ENCODE results near the gene SCRN2. TPM values are rescaled to one million over a fixed set of nuclear protein-coding genes. Genes with fewer than 3 reads are reported as not detected.

Gene SCRN2
- total RNA-seq, 1 donor from 2014 or later, result 30.9 TPM

DNA sequence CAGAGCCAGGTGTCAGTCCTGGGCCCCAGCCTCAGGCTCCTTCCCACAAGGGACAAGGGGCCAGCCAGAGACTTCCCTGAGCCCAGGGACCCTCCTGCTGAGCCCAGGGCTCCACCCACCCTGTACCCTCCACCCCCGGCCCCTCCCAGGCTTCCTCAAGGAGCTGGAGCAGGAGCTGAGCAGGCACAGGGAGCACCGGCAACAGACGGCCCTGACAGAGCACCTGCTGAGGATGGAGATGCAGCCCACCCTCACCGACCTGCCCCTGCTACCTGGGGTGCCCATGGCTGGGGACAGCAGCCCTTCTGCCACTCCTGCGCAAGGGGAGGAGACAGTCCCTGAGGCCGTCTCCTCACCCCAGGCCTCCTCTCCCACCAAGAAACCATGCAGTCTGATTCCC lies 4.5 kb downstream of the SCRN2 start:
- DNase-seq, result no peak
- no peak for ATAC-seq
- Histone ChIP-seq H3K36me3 (peaks cover 30% of the 10 kb centered on the region), H3K4me3 (no peak overlapping the region), H3K27me3 (ENCODE audit: low read depth) (no peaks in the 10 kb centered on the region), H3K9me3 (no peaks in the 10 kb centered on the region), H3K27ac (no peak overlapping the region), H3K4me1 (peaks cover 40% of the 10 kb centered on the region)
- TF ChIP-seq, protein P1, sequence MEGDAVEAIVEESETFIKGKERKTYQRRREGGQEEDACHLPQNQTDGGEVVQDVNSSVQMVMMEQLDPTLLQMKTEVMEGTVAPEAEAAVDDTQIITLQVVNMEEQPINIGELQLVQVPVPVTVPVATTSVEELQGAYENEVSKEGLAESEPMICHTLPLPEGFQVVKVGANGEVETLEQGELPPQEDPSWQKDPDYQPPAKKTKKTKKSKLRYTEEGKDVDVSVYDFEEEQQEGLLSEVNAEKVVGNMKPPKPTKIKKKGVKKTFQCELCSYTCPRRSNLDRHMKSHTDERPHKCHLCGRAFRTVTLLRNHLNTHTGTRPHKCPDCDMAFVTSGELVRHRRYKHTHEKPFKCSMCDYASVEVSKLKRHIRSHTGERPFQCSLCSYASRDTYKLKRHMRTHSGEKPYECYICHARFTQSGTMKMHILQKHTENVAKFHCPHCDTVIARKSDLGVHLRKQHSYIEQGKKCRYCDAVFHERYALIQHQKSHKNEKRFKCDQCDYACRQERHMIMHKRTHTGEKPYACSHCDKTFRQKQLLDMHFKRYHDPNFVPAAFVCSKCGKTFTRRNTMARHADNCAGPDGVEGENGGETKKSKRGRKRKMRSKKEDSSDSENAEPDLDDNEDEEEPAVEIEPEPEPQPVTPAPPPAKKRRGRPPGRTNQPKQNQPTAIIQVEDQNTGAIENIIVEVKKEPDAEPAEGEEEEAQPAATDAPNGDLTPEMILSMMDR (IDR thresholded peaks at IDR 0.05), result no peak
- intact Hi-C loops (cut with DNase I), result no loop called here

DNA sequence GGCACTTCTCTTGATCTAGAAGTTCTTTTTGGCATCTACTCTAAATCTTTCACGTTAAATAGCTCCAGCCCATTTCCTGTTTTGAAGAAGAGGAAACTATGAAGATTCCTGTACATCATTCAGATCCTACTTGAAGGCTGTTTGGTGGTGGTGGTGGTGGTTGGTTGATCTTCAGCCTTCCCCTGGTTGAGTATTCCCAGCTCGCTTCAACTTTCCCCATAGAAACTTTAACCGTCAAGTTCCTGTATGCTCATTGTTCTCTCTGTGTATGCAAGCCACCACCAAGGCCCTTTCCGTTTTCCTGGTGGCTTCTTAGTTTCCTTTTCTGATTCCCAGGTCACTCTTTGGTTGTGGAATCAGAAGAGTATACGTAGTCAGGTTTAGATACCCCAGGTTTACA lies 6.3 kb downstream of the SCRN2 start:
- no peak for DNase-seq
- Histone ChIP-seq H3K36me3 (peaks cover 30% of the 10 kb centered on the region), H3K4me3 (no peak overlapping the region), H3K9me3 (no peaks in the 10 kb centered on the region), H3K27me3 (ENCODE audit: low read depth) (no peaks in the 10 kb centered on the region), H3K27ac (peak overlapping the region; percentile 57), H3K4me1 (peaks cover 39% of the 10 kb centered on the region)
- TF ChIP-seq, protein P1 (IDR thresholded peaks at IDR 0.05), result no peak
- intact Hi-C loops (cut with DNase I), result no loop called here
- no peak for ATAC-seq

DNA sequence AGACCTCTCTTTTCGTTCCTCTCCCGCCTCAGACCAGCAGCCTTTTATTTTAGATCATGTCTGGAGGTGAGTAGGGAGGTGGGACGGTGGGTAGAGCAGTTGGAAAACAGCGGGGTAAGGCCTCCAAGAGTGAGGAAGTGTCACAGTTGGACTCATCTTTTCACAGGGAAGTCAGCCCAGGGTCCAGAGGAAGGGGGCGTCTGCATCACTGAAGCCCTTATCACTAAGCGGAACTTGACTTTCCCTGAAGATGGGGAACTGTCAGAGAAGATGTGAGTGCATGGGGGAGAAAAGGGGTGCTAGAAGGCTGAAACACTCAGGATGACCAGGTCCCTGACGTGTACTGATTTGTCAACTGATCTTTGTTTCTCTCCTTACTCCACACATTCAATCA lies 9.1 kb downstream of the SCRN2 start:
- Histone ChIP-seq H3K9me3 (no peaks in the 10 kb centered on the region), H3K27ac (peak overlapping the region; percentile 82), H3K36me3 (peaks cover 36% of the 10 kb centered on the region), H3K27me3 (ENCODE audit: low read depth) (no peaks in the 10 kb centered on the region), H3K4me3 (peak overlapping the region; percentile 86), H3K4me1 (peaks cover 30% of the 10 kb centered on the region)
- ATAC-seq (peak; percentile 32 to 40), DNase-seq (no peak)
- intact Hi-C loops (cut with DNase I), result no loop called here
- TF ChIP-seq, protein P1 (IDR thresholded peaks at IDR 0.05), result no peak

DNA sequence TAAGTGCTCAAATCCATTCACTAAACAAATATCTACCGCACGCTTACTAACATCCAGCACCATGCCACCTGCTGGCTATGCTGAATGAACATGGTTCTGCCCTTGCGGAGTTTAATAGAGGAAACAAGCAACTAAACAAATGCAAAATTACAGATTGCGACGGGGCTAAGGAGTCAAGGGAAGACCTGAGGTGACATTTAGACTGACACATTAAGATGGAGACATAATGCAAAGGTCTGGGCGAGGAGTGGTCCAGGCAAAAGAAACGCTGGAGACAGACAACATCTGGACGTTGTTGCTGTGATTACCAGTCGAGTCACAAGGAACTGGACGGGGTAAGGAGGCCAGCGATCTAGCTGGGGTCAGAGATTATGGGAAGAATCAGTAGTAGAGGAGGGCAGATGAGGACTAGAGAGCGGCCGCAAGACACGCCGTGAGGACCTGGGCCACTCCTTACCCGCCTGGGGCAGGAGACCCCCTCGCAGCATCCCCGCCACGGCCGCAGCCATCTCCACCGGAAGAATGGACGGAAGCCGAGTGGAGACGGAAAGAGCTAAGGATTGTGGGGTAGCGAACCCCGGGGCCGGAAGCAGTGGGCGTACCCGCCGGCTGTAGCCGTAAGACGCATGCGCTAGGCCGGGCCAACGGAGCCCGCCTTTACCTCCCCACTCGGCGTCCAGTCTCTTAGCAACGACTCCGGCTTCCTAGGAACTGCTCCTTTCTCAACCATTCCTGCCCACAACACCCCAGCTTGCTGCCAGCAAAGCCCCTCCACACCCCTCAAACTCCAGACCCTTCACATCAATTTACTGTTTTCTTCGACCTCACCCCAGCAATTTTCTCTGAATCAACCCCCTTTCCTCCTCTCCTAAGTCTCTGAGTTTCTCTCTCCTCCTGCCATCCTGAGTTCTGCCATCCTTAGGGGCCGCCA lies 9.8 kb downstream of the SCRN2 start, which contains the start of the genes LRRC46 and MRPL10:
TSS of gene LRRC46 (plus strand) at position 668 of the 931 bp plus-strand sequence. CDS start 320 bp downstream, outside the sequence.
TSS of gene MRPL10 (minus strand) at position 539 of the 931 bp plus-strand sequence. CDS start at position 509, 30 bp downstream.
- DNase-seq (peak; percentile 95), ATAC-seq (peak; percentile 97 to 98)
- H3K9me3 ChIP-seq, result no peaks in the 10 kb centered on the region
- intact Hi-C loops (cut with DNase I), result no loop called here
- H3K4me1 ChIP-seq, result peaks cover 30% of the 10 kb centered on the region
- H3K36me3 ChIP-seq, result peaks cover 37% of the 10 kb centered on the region
- no peaks in the 10 kb centered on the region for H3K27me3 ChIP-seq (ENCODE audit: low read depth)
- TF ChIP-seq, protein P1 (IDR thresholded peaks at IDR 0.05), result no peak
- peak within 1 kb of the TSS; percentile 82 for H3K27ac ChIP-seq
- H3K4me3 ChIP-seq, result peak within 1 kb of the TSS; percentile 86

DNA sequence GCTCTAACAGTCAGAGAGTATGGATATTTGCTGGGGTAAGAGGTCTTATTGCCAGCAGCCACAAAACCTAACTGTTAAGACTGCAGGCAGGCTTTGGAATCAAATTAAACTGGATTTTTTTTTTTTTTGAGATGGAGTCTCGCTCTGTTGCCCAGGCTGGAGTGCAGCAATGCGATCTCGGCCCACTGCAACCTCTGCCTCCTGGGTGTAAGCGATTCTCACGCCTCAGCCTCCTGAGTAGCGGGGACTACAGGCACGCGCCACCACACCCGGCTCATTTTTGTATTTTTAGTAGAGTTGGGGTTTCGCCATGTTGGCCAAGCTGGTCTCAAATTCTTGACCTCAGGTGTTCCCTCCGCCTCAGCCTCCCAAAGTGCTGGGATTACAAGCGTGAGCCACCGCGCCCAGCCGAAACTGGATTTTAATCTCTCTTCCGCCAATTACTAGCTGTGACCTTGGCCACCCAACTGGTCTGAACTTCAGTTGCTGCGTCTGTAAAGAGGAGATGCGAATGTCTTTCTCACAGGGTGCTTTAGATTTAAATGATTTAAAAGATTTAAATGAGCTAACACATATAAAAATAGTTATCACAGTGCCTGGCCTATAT lies 10.6 kb downstream of the SCRN2 start:
- Histone ChIP-seq H3K36me3 (peaks cover 37% of the 10 kb centered on the region), H3K9me3 (no peaks in the 10 kb centered on the region), H3K27ac (peak overlapping the region; percentile 82), H3K4me1 (peaks cover 30% of the 10 kb centered on the region), H3K27me3 (ENCODE audit: low read depth) (no peaks in the 10 kb centered on the region), H3K4me3 (peak overlapping the region; percentile 86)
- intact Hi-C loops (cut with DNase I), result no loop called here
- ATAC-seq (no peak), DNase-seq (no peak)
- TF ChIP-seq, protein P1 (IDR thresholded peaks at IDR 0.05), result no peak
